Liver (tissue), 9 donors: ENCODE measurements around the gene PKMYT1. TPM values are rescaled to one million over a fixed set of nuclear protein-coding genes. Genes with fewer than 3 reads are reported as not detected.

ENCODE experiments used
- DNase-seq: peaks from one replicate; pipeline ENCODE4 v3.0.0-alpha.2; 2017; ENCODE audit warnings: low spot score
- H3K27ac ChIP-seq, 2 donors: one replicate each; pipeline ENCODE4 v1.7.0; 2013; ENCODE audit warnings: inconsistent platforms in 2 of 2, low read length in 2 of 2, control low read depth in 1 of 2, low read depth in 1 of 2, mild to moderate bottlenecking in 1 of 2
- H3K27me3 ChIP-seq, 4 donors: one replicate each; pipeline versions ENCODE4 v1.6.1 to v1.7.0; 2013; ENCODE audit warnings: low read length in 3 of 4, inconsistent platforms in 1 of 4, mild to moderate bottlenecking in 1 of 4, moderate library complexity in 1 of 4; ENCODE audit not compliant: control insufficient read depth in 4 of 4, insufficient read depth in 4 of 4
- H3K36me3 ChIP-seq, 4 donors: one replicate each; pipeline versions ENCODE4 v1.6.1 to v1.7.0; 2013; ENCODE audit warnings: low read length in 3 of 4, mild to moderate bottlenecking in 3 of 4, low read depth in 1 of 4, moderate library complexity in 1 of 4; ENCODE audit not compliant: control insufficient read depth in 4 of 4, insufficient read depth in 3 of 4
- H3K4me1 ChIP-seq, 4 donors: one replicate each; pipeline versions ENCODE4 v1.6.1 to v1.7.0; 2013; ENCODE audit warnings: low read length in 3 of 4, mild to moderate bottlenecking in 3 of 4, moderate library complexity in 1 of 4; ENCODE audit not compliant: control insufficient read depth in 4 of 4, insufficient read depth in 4 of 4
- H3K4me3 ChIP-seq, 3 donors: one replicate each; pipeline versions ENCODE4 v1.6.1 to v1.7.0; 2013; ENCODE audit warnings: low read length in 3 of 3, control low read depth in 1 of 3, low read depth in 1 of 3, mild to moderate bottlenecking in 1 of 3
- H3K9ac ChIP-seq, 2 donors: one replicate each; pipeline ENCODE4 v1.7.0; 2013; ENCODE audit warnings: low read length in 2 of 2, mild to moderate bottlenecking in 2 of 2, moderate library complexity in 2 of 2, control low read depth in 1 of 2, low read depth in 1 of 2
- H3K9me3 ChIP-seq, 4 donors: one replicate each; pipeline versions ENCODE4 v1.6.1 to v1.7.0; 2013; ENCODE audit warnings: low read length in 3 of 4; ENCODE audit not compliant: control insufficient read depth in 4 of 4
- ATF3 ChIP-seq: IDR thresholded peaks from 2 replicates; pipeline ENCODE4 v1.6.1; 2016; ENCODE audit warnings: antibody characterized with exemption
- CTCF ChIP-seq: fragments of 150-350 bp; IDR thresholded peaks from 2 replicates; pipeline ENCODE4 v1.5.1; 2017; ENCODE audit warnings: improper control_type of control experiment, low read depth, low read length; ENCODE audit not compliant: missing input control
- EGR1 ChIP-seq, 2 donors: IDR thresholded peaks; 2 replicates each; pipeline ENCODE4 v1.6.1; 2016 to 2018; ENCODE audit warnings: antibody characterized with exemption in 2 of 2, low read depth in 2 of 2
- FOXA1 ChIP-seq: IDR thresholded peaks from 2 replicates; pipeline ENCODE4 v1.6.1; 2016; ENCODE audit warnings: antibody characterized with exemption
- FOXA2 ChIP-seq: IDR thresholded peaks from 2 replicates; pipeline ENCODE4 v1.6.1; 2016; ENCODE audit warnings: antibody characterized with exemption
- GABPA ChIP-seq, 2 donors: IDR thresholded peaks in 1 of 2; conservative IDR thresholded peaks in 1 of 2; 2 replicates each; pipeline ENCODE4 v1.6.1; 2016; ENCODE audit warnings: antibody characterized with exemption in 2 of 2, mild to moderate bottlenecking in 1 of 2, moderate library complexity in 1 of 2
- HNF4A ChIP-seq, 2 donors: conservative IDR thresholded peaks; 2 replicates each; pipeline ENCODE4 v1.6.1; 2016; ENCODE audit warnings: antibody characterized with exemption in 2 of 2, mild to moderate bottlenecking in 2 of 2
- HNF4G ChIP-seq: IDR thresholded peaks from 2 replicates; pipeline ENCODE4 v1.6.1; 2016; ENCODE audit warnings: antibody characterized with exemption
- JUND ChIP-seq, 2 donors: IDR thresholded peaks; 2 replicates each; pipeline ENCODE4 v1.6.1; 2016; ENCODE audit warnings: antibody characterized with exemption in 2 of 2
- MAX ChIP-seq: IDR thresholded peaks from 2 replicates; pipeline ENCODE4 v1.6.1; 2016; ENCODE audit warnings: antibody characterized with exemption
- NR2F2 ChIP-seq: IDR thresholded peaks from 2 replicates; pipeline ENCODE4 v1.6.1; 2016; ENCODE audit warnings: antibody characterized with exemption
- RAD21 ChIP-seq, 2 donors: IDR thresholded peaks; 2 replicates each; pipeline ENCODE4 v1.6.1; 2016; ENCODE audit warnings: antibody characterized with exemption in 2 of 2, mild to moderate bottlenecking in 2 of 2
- REST ChIP-seq: IDR thresholded peaks from 2 replicates; pipeline ENCODE4 v1.6.1; 2016; ENCODE audit warnings: antibody characterized with exemption, mild to moderate bottlenecking
- RXRA ChIP-seq, 2 donors: IDR thresholded peaks; 2 replicates each; pipeline ENCODE4 v1.6.1; 2017 to 2018; ENCODE audit warnings: antibody characterized with exemption in 2 of 2, mild to moderate bottlenecking in 1 of 2
- SP1 ChIP-seq: IDR thresholded peaks from 2 replicates; pipeline ENCODE4 v1.6.1; 2018; ENCODE audit warnings: antibody characterized with exemption, mild to moderate bottlenecking
- TAF1 ChIP-seq: conservative IDR thresholded peaks from 2 replicates; pipeline ENCODE4 v1.6.1; 2016; ENCODE audit warnings: antibody characterized with exemption, mild to moderate bottlenecking
- YY1 ChIP-seq: IDR thresholded peaks from 2 replicates; pipeline ENCODE4 v1.6.1; 2016; ENCODE audit warnings: antibody characterized with exemption, mild to moderate bottlenecking
- ZBTB33 ChIP-seq: IDR thresholded peaks from 2 replicates; pipeline ENCODE4 v1.6.1; 2016; ENCODE audit warnings: antibody characterized with exemption
- WGBS: extraction: QIAGEN DNeasy Blood & Tissue Kit; methylation state at CpG from one replicate; pipeline ENCODE4 v1.1.7; 2013; 5-methylcytosine and 5-hydroxymethylcytosine counted together
- polyA plus RNA-seq, 2 donors: library from polyadenylated mRNA; stranded (reverse) in 1 of 2; unstranded in 1 of 2; fragments of 200-250 nt in 1 of 2; fragments of >200 nt in 1 of 2; fragmentation: Nextera tagmentation in 1 of 2; extraction: Ambion mirVana in 1 of 2; gene quantifications; one replicate each; pipeline versions ENCODE4 v1.2.1 to v1.2.3, GENCODE V29; 2013 to 2015
- total RNA-seq, 2 donors: library from RNA; depleted of rRNA; stranded (reverse); fragments of >200 nt; gene quantifications; one replicate each; pipeline ENCODE4 v1.2.3, GENCODE V29; 2014
- donor health status: healthy.
- donor health status: healthy.
- donor health status: healthy.
- donor health status: healthy.
- donor health status: healthy.

Gene PKMYT1
- total and polyA plus RNA-seq, 4 donors: 0.50 to 15.8 (median 2.6) TPM

- H3K9me3 ChIP-seq: no peaks in the 10 kb centered on the region
- no peaks in the 10 kb centered on the region for H3K36me3 ChIP-seq
- H3K4me3 ChIP-seq: no peak overlapping the region
- TF ChIP-seq MAX (no peak), SP1 (no peak), TAF1 (no peak), RAD21 (IDR thresholded peaks at IDR 0.05) (no peak), RXRA (IDR thresholded peaks at IDR 0.05) (no peak), FOXA1 (no peak), REST (no peak), NR2F2 (no peak), HNF4G (no peak), YY1 (no peak), EGR1 (IDR thresholded peaks at IDR 0.05; ENCODE audit: low read depth in 2 of 2) (no peak), ATF3 (no peak), GABPA (IDR thresholded peaks at IDR 0.05 in 1 of 2, conservative IDR thresholded peaks at IDR 0.05 in 1 of 2) (no peak), HNF4A (conservative IDR thresholded peaks at IDR 0.05) (no peak), CTCF (no peak), FOXA2 (no peak), ZBTB33 (no peak), JUND (IDR thresholded peaks at IDR 0.05) (no peak)
- H3K4me1 ChIP-seq: peaks cover 8 to 33% (median 19%) of the 10 kb centered on the region in 4 donors
- no peak overlapping the region for H3K27ac ChIP-seq
- 92% methylated on average over 17 of the region's 17 CpGs for WGBS
- no peaks in the 10 kb centered on the region for H3K27me3 ChIP-seq
- H3K9ac ChIP-seq: no peak overlapping the region
- no peak for DNase-seq
Measured at GRCh38 chr16:2973605-2974318, 6.5 kb downstream of the PKMYT1 start.
